Tibial nerve (tissue), 4 donors: ENCODE results near the gene OR1S1. TPM values are rescaled to one million over a fixed set of nuclear protein-coding genes. Genes with fewer than 3 reads are reported as not detected.

Source experiments
- DNase-seq, 2 donors: peaks; one replicate each; pipeline ENCODE4 v3.0.0-alpha.2; 2019; ENCODE audit warnings: low spot score in 2 of 2
- H3K27ac ChIP-seq, 4 donors: fragments of 200-600 bp; sonication (generic) in 3 of 4; one replicate each; pipeline ENCODE4 v1.5.1; 2017 to 2019; ENCODE audit warnings: mild to moderate bottlenecking in 1 of 4
- H3K27me3 ChIP-seq, 2 donors: fragments of 200-600 bp; sonication (generic) in 1 of 2; one replicate each; pipeline versions ENCODE4 v1.5.1 to v1.6.0; 2017 to 2019
- H3K36me3 ChIP-seq, 3 donors: fragments of 200-600 bp; sonication (generic); one replicate each; pipeline ENCODE4 v1.5.1; 2018 to 2019
- H3K4me1 ChIP-seq, 4 donors: fragments of 200-600 bp; sonication (generic) in 3 of 4; one replicate each; pipeline ENCODE4 v1.5.1; 2017 to 2019
- H3K4me3 ChIP-seq, 4 donors: fragments of 200-600 bp; sonication (generic) in 3 of 4; one replicate each; pipeline ENCODE4 v1.5.1; 2017 to 2019; ENCODE audit warnings: mild to moderate bottlenecking in 1 of 4, moderate library complexity in 1 of 4
- H3K9me3 ChIP-seq, 4 donors: fragments of 200-600 bp; sonication (generic) in 3 of 4; one replicate each; pipeline ENCODE4 v1.5.1; 2017 to 2019
- EP300 ChIP-seq, 2 donors: sonication (generic); formaldehyde crosslinking; IDR thresholded peaks; one replicate each; pipeline ENCODE4 v1.6.1; 2017; ENCODE audit warnings: antibody characterized with exemption in 2 of 2, mild to moderate bottlenecking in 1 of 2
- POLR2A ChIP-seq, 2 donors: fragments of 450-650 bp; IDR thresholded peaks; one replicate each; pipeline ENCODE4 v1.6.1; 2017; ENCODE audit warnings: antibody characterized with exemption in 2 of 2, mild to moderate bottlenecking in 2 of 2, moderate library complexity in 2 of 2
- WGBS, 2 donors: methylation state at CpG; one replicate each; pipeline ENCODE4 v1.1.5; 2018; 5-methylcytosine and 5-hydroxymethylcytosine counted together
- total RNA-seq, 4 donors: library from RNA; depleted of rRNA; stranded (reverse); fragments of >200 nt; gene quantifications; one replicate each; pipeline ENCODE4 v1.1.0, GENCODE V29; 2016
- TF ChIP-seq, protein P1 (sequence below), 5 experiments: fragments of 200-600 bp in 3 of 5; fragments of 450-650 bp in 2 of 5; sonication (generic) in 3 of 5; IDR thresholded peaks; one replicate each; pipeline ENCODE4 v1.5.1; 2016 to 2019; ENCODE audit warnings: antibody characterized with exemption in 5 of 5, mild to moderate bottlenecking in 3 of 5, moderate library complexity in 2 of 5

The OR1S1 gene
- total RNA-seq, 4 donors from 2014 or later: not detected

DNA sequence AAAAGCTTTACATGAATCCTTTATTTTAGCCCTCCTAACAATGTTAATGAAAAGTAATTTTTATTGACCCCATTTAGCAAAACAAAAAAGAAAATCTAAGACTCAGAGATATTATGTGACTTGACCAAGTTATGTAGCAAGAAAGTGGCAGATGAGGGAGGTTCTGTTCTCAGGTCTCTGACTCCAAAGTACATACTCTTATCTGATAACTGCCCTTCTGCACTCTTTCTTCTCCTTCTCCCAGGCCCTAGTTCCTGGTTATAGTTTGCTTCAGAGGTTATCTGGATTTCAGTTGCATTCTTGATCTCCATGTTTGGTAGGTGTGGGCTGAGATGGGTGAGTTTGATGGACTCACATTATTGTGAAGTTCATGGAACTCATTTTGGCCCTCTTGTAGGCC is 19.1 kb upstream of the OR1S1 start:
- H3K36me3 ChIP-seq: no peaks in the 10 kb centered on the region
- H3K4me3 ChIP-seq: no peak overlapping the region
- DNase-seq: no peak
- no peak overlapping the region for H3K27ac ChIP-seq
- TF ChIP-seq, protein P1, sequence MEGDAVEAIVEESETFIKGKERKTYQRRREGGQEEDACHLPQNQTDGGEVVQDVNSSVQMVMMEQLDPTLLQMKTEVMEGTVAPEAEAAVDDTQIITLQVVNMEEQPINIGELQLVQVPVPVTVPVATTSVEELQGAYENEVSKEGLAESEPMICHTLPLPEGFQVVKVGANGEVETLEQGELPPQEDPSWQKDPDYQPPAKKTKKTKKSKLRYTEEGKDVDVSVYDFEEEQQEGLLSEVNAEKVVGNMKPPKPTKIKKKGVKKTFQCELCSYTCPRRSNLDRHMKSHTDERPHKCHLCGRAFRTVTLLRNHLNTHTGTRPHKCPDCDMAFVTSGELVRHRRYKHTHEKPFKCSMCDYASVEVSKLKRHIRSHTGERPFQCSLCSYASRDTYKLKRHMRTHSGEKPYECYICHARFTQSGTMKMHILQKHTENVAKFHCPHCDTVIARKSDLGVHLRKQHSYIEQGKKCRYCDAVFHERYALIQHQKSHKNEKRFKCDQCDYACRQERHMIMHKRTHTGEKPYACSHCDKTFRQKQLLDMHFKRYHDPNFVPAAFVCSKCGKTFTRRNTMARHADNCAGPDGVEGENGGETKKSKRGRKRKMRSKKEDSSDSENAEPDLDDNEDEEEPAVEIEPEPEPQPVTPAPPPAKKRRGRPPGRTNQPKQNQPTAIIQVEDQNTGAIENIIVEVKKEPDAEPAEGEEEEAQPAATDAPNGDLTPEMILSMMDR (IDR thresholded peaks at IDR 0.05): no peak
- no peak for TF ChIP-seq POLR2A (IDR thresholded peaks at IDR 0.05)
- TF ChIP-seq EP300 (IDR thresholded peaks at IDR 0.05): no peak
- H3K9me3 ChIP-seq: peaks cover 0 to 6% (median 0%) of the 10 kb centered on the region in 4 donors
- H3K27me3 ChIP-seq: no peaks in the 10 kb centered on the region
- no peaks in the 10 kb centered on the region for H3K4me1 ChIP-seq

DNA sequence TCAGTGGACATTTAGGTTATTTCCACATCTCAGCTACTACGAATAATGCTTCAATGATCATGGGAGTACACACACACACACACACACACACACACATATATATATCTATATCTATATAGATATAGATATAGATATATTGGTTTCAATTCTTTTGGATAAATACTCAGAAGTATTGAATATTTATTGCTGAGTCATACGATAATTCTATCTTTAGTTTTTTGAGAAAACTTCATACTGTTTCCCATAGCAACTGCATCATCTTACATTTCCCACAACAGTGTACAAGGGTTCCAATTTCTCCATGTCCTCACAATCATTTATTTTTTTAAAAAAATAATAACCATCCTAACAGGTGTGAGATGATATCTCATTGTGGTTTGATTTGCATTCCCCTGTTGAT is 16.6 kb upstream of the OR1S1 start:
- WGBS, 2 donors: 88 to 90% methylated on average over 2 of the region's 2 CpGs
- no peak for DNase-seq
- no peaks in the 10 kb centered on the region for H3K4me1 ChIP-seq
- TF ChIP-seq, protein P1 (IDR thresholded peaks at IDR 0.05): no peak
- TF ChIP-seq POLR2A (IDR thresholded peaks at IDR 0.05) (no peak), EP300 (IDR thresholded peaks at IDR 0.05) (no peak)
- H3K36me3 ChIP-seq: no peaks in the 10 kb centered on the region
- no peak overlapping the region for H3K4me3 ChIP-seq
- peaks cover 0 to 6% (median 0%) of the 10 kb centered on the region in 4 donors for H3K9me3 ChIP-seq
- no peaks in the 10 kb centered on the region for H3K27me3 ChIP-seq
- H3K27ac ChIP-seq: no peak overlapping the region

DNA sequence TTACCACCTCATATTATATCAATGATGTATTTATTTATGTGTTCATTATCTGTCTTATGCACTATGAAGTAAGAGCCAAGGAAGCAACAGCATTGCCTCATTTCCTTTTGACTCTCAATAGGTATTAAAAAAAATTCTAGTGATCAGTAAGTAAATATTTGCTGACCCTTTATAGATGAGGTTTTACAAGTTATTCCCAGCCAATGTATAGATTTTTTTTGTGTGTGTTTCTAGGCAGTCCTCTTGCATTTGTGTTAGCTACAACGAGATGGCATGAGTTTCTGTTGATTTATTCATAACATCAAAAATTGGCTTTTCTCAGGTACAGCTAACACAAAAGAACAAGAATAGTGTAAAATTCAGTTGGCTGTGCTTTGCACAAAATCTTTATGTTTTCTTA is 13.2 kb upstream of the OR1S1 start:
- Histone ChIP-seq H3K4me3 (no peak overlapping the region), H3K4me1 (no peaks in the 10 kb centered on the region), H3K9me3 (peaks cover 0 to 6% (median 0%) of the 10 kb centered on the region in 4 donors), H3K36me3 (no peaks in the 10 kb centered on the region), H3K27ac (no peak overlapping the region), H3K27me3 (no peaks in the 10 kb centered on the region)
- DNase-seq: no peak
- 67 to 68% methylated on average over 1 of the region's 1 CpG for WGBS, 2 donors
- no peak for TF ChIP-seq EP300 (IDR thresholded peaks at IDR 0.05)
- TF ChIP-seq POLR2A (IDR thresholded peaks at IDR 0.05): no peak
- TF ChIP-seq, protein P1 (IDR thresholded peaks at IDR 0.05): no peak

DNA sequence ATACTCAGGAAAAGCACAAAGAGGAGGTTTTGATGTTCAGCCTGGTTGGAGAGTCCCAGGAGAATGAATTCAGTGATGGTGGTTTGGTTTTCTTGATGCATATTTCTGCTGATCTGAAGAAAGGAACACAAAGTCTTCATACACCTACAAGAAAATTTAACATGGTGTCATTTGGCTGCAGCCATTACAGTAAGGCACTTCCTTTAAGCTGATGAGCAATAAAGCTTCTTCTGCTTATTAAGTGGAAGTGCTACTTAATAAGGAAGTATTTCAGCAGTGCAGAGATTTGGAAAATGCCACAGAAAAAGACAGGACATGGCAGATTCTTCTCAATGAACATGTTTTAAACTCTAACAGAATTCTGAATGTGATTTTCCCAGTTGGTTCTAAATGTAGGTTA is 8.5 kb upstream of the OR1S1 start, which contains the start of gene OR1S2:
Gene OR1S2 (minus strand): TSS at position 101 of the 400 bp plus-strand sequence. CDS start 0 bp downstream, at position 101.
- no peaks in the 10 kb centered on the region for H3K27me3 ChIP-seq
- H3K9me3 ChIP-seq: no peaks in the 10 kb centered on the region
- H3K4me3 ChIP-seq: no peak within 1 kb of the TSS
- H3K4me1 ChIP-seq: no peaks in the 10 kb centered on the region
- TF ChIP-seq POLR2A (IDR thresholded peaks at IDR 0.05) (no peak), EP300 (IDR thresholded peaks at IDR 0.05) (no peak)
- TF ChIP-seq, protein P1 (IDR thresholded peaks at IDR 0.05): no peak
- H3K27ac ChIP-seq: no peak within 1 kb of the TSS
- H3K36me3 ChIP-seq: no peaks in the 10 kb centered on the region
- no peak for DNase-seq

DNA sequence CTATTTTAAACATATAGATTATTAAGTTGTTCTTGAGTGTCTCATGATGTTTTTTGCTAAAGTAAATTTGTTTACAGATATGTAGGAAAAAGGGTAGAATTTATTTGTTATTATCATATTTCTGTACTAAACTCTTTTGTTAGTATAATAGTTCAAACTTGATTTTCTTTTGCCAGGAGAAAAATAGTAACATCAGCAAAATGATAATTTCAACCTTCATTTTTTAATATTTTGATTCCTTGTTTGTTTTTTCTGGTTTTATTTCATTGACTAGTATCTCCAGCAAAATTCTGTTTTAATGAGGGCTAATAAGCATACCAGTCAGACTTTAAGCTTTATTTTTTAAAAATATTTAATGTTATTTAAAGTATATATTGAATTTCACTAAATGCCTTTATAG is 4.0 kb downstream of the OR1S1 start:
- no peak overlapping the region for H3K27ac ChIP-seq
- H3K9me3 ChIP-seq: no peaks in the 10 kb centered on the region
- no peak for DNase-seq
- TF ChIP-seq EP300 (IDR thresholded peaks at IDR 0.05) (no peak), POLR2A (IDR thresholded peaks at IDR 0.05) (no peak)
- TF ChIP-seq, protein P1 (IDR thresholded peaks at IDR 0.05): no peak
- H3K27me3 ChIP-seq: no peaks in the 10 kb centered on the region
- no peak overlapping the region for H3K4me3 ChIP-seq
- no peaks in the 10 kb centered on the region for H3K36me3 ChIP-seq
- H3K4me1 ChIP-seq: no peaks in the 10 kb centered on the region
